H4 (cell line): ENCODE results near the gene RARRES2. TPM values are rescaled to one million over a fixed set of nuclear protein-coding genes. Genes with fewer than 3 reads are reported as not detected.

Source experiments
- DNase-seq: peaks from one replicate; pipeline ENCODE4 v3.0.0-alpha.2; 2015; ENCODE audit warnings: low spot score
- total RNA-seq: library from RNA; depleted of rRNA; stranded (reverse); fragments of >200 nt; shearing (Covaris generic); gene quantifications from 2 replicates; pipeline ENCODE4 v1.2.3, GENCODE V29; 2014

Gene RARRES2
- total RNA-seq, 1 experiment from 2014 or later = not detected

- no peak for DNase-seq
These were observed 20.6 kb upstream of the RARRES2 start for GRCh38 chr7:150361807-150362621.

GRCh38 chr7:150361402-150361801, 20.0 kb upstream of the RARRES2 start:
- DNase-seq = no peak

- no peak for DNase-seq
These were observed 19.1 kb upstream of the RARRES2 start for GRCh38 chr7:150360363-150361058.

GRCh38 chr7:150359622-150360362, 18.4 kb upstream of the RARRES2 start:
- no peak for DNase-seq

GRCh38 chr7:150358988-150359621, 17.7 kb upstream of the RARRES2 start:
- no peak for DNase-seq

- DNase-seq = no peak
These were observed 17.0 kb upstream of the RARRES2 start for GRCh38 chr7:150358433-150358832.

- DNase-seq = no peak
These were observed 16.5 kb upstream of the RARRES2 start for GRCh38 chr7:150357771-150358427.

GRCh38 chr7:150357270-150357669, 15.8 kb upstream of the RARRES2 start:
- no peak for DNase-seq

GRCh38 chr7:150356265-150356897, 15.0 kb upstream of the RARRES2 start:
- DNase-seq = no peak

GRCh38 chr7:150355666-150356059, 14.2 kb upstream of the RARRES2 start:
- no peak for DNase-seq

- no peak for DNase-seq
These were observed 10.3 kb upstream of the RARRES2 start for GRCh38 chr7:150351587-150352194.

GRCh38 chr7:150346922-150347321, 5.5 kb upstream of the RARRES2 start:
- DNase-seq = no peak

GRCh38 chr7:150345012-150345411, 3.6 kb upstream of the RARRES2 start:
- no peak for DNase-seq

GRCh38 chr7:150344299-150344698, 2.9 kb upstream of the RARRES2 start:
- DNase-seq = no peak

- no peak for DNase-seq
These were observed 1.8 kb upstream of the RARRES2 start for GRCh38 chr7:150343225-150343624.

- DNase-seq = no peak
These were observed 636 bp upstream of the RARRES2 start for GRCh38 chr7:150342121-150342408.

GRCh38 chr7:150340875-150341262, 560 bp downstream of the RARRES2 start:
- DNase-seq = no peak

GRCh38 chr7:150340024-150340749, 1.2 kb downstream of the RARRES2 start:
- no peak for DNase-seq

- DNase-seq = no peak
These were observed 2.0 kb downstream of the RARRES2 start for GRCh38 chr7:150339409-150339809.

- DNase-seq = no peak
These were observed 3.1 kb downstream of the RARRES2 start for GRCh38 chr7:150338166-150338829.
